Ovary (tissue), 9 donors: Measurements from ENCODE around the gene MCAT. TPM values are rescaled to one million over a fixed set of nuclear protein-coding genes. Genes with fewer than 3 reads are reported as not detected.

Experiments
- DNase-seq, 5 donors: peaks; one replicate each; pipeline ENCODE4 v3.0.0-alpha.2; 2019 to 2020
- H3K27ac ChIP-seq, 2 donors: fragments of 200-600 bp; one replicate each; pipeline versions ENCODE4 v1.5.1 to v1.8.0; 2019 to 2022
- H3K27me3 ChIP-seq: fragments of 200-600 bp; one replicate; pipeline ENCODE4 v1.8.0; 2022
- H3K36me3 ChIP-seq: fragments of 200-600 bp; sonication (generic); one replicate; pipeline ENCODE4 v1.5.1; 2019
- H3K4me1 ChIP-seq: one replicate; pipeline ENCODE4 v1.8.1; 2013; ENCODE audit warnings: mild to moderate bottlenecking, moderate library complexity; ENCODE audit not compliant: insufficient read depth
- H3K4me3 ChIP-seq: fragments of 200-600 bp; sonication (generic); one replicate; pipeline ENCODE4 v1.5.1; 2017
- H3K9me3 ChIP-seq, 2 donors: fragments of 200-600 bp in 1 of 2; sonication (generic) in 1 of 2; one replicate each; pipeline versions ENCODE4 v1.5.1 to v1.8.1; 2013 to 2019; ENCODE audit warnings: mild to moderate bottlenecking in 1 of 2, moderate library complexity in 1 of 2
- EP300 ChIP-seq: sonication (generic); formaldehyde crosslinking; IDR thresholded peaks from one replicate; pipeline ENCODE4 v1.6.1; 2017; ENCODE audit warnings: antibody characterized with exemption
- POLR2A ChIP-seq: fragments of 450-650 bp; IDR thresholded peaks from one replicate; pipeline ENCODE4 v1.6.1; 2017; ENCODE audit warnings: antibody characterized with exemption, mild to moderate bottlenecking, moderate library complexity
- WGBS, 3 donors: extraction: QIAGEN DNeasy Blood & Tissue Kit in 1 of 3; methylation state at CpG; one replicate each; pipeline versions ENCODE4 v1.1.5 to v1.1.7; 2013 to 2017; 5-methylcytosine and 5-hydroxymethylcytosine counted together
- intact Hi-C, 4 donors: fragments of 100-400 bp; cut with DNase I; formaldehyde crosslinking; loops; one replicate each; pipeline versions ENCODE4 v1.11.0 to v1.15.1; 2022 to 2023
- polyA plus RNA-seq, 2 donors: library from polyadenylated mRNA; stranded (reverse); fragments of 200-250 nt in 1 of 2; fragments of 350-450 nt in 1 of 2; fragmentation: Illumina TruSeq in 1 of 2; extraction: RNeasy Lipid Tissue Mini Kit (QIAGEN cat#74804) in 1 of 2; gene quantifications; one replicate each; pipeline ENCODE4 v1.2.3, GENCODE V29; 2013 to 2014
- total RNA-seq, 7 donors: library from RNA; depleted of rRNA in 2 of 7; stranded (reverse); fragments of >200 nt in 2 of 7; fragmentation: NEBNext Ultra II Directional in 3 of 7; extraction: Animal tissue kit (Norgen Biotek cat#: 25700) in 3 of 7; gene quantifications; one replicate each; pipeline versions ENCODE4 v1.1.0 to v1.2.4, GENCODE V29; 2016 to 2023
- TF ChIP-seq, protein P1 (sequence below), 3 donors: fragments of 450-650 bp in 2 of 3; fragments of 200-600 bp in 1 of 3; IDR thresholded peaks; one replicate each; pipeline versions ENCODE4 v1.5.1 to v1.8.0; 2016 to 2022; ENCODE audit warnings: antibody characterized with exemption in 3 of 3, mild to moderate bottlenecking in 1 of 3
- donor health status: DM: no; HTN: no; CAD: no; lungs with moderate emphysema.
- donor health status: DM: no; HTN: no; CAD: no.
- donor health status: Bipolar disorder and iron deficiency.
- donor health status: DM: yes; HTN: yes; CAD: no.
- donor health status: DM: no; HTN: no; CAD: no.
- donor health status: DM: yes; HTN: yes; CAD: no.

MCAT gene
- total and polyA plus RNA-seq, 9 donors: 7.5 to 34.0 (median 15.9) TPM

DNA sequence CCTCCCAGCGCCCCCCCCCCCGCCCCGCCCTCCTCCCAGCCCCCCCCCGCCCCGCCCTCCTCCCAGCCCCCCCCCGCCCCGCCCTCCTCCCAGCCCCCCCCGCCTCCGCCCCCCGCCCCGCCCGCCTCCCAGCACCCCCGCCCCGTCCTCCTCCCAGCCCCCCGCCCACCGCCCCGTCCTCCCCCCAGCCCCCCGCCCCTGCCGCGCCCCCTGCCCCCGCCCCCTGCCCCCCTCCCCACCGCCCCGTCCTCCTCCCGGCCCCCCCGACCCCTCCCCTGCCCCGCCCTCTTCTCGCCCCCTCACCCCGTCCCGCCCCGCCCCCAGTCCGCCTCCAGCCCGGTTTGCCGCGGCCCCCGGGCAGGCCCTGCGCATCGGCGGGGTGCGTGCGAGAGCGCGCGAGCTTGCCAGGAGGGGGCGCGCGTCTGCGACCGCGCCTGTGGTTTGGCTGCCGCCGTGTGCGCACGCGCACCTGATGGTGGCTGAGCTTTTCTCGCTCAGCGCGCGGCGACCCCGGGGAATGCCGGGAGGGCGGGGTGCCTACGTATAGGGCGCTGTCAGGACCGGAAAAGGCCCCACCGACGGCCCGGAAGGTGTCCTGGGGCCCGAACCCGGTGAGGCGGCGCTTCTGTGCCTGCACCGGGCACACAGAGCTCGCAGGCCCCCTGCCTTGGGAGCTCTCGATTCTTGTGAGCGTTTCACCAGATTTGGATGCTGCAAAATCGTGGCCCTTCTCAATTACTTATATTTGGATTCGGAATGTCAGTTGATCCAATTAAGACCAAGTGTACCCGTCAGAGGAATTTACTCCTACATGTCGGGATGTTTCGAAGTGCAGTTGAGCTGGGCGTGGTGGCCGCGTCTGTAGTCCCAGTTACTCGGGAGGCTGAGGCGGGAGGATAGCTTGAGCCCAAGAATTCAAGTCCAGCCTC, 44.2 kb upstream of the MCAT start:
- H3K27me3 ChIP-seq: no peaks in the 10 kb centered on the region

DNA sequence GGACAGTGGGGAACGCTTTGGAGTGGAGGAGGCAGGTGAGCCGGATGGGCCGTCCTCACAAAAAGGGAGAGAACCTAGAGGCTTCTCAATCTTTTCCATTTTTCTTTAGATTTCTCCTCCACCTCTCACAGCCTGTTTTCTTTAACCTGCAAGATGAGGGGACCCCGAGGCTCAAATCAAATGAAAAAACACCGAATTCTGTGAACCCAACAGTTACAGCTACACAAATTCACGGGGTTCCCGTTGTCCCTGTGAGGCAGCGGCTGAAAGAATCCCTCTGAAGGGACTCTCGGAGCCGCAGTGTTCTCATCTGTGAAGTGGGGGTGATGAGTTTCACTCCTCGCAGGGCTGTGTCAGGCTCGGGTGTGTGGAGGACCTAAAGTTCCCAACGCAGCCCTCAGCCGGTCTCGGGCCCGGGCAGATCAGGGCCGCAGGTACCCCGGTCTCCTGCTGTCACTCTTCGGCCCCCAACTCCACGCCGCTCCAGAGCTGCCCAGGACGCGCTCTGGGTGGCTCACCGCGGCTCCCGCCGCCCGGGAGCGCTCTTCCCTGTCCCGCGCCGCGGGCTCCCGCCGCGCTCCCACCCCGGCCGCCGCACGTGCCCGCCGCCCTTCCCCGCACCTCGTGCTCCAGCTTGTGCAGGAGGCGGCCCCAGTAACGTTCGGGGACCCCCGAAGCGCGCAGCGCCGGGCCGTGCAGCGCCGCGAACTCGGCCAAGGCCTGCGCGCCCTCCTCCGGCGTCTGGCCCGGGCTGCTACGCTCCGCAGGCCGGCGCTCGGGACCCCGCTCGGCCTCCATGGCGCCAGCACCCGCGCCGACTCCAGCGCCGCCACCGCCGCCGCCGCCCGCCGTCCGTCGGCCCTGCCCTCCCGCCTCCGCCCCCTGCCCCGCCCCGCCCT, 43.3 kb upstream of the MCAT start, which contains the start of gene TTLL12:
Gene TTLL12, minus strand, starts transcription at position 863 of the 899 bp plus-strand sequence. Its CDS starts 65 bp downstream, at position 798.
- peak; percentile 52 to 78 (median 74) for DNase-seq
- TF ChIP-seq POLR2A: no peak
- TF ChIP-seq, protein P1, sequence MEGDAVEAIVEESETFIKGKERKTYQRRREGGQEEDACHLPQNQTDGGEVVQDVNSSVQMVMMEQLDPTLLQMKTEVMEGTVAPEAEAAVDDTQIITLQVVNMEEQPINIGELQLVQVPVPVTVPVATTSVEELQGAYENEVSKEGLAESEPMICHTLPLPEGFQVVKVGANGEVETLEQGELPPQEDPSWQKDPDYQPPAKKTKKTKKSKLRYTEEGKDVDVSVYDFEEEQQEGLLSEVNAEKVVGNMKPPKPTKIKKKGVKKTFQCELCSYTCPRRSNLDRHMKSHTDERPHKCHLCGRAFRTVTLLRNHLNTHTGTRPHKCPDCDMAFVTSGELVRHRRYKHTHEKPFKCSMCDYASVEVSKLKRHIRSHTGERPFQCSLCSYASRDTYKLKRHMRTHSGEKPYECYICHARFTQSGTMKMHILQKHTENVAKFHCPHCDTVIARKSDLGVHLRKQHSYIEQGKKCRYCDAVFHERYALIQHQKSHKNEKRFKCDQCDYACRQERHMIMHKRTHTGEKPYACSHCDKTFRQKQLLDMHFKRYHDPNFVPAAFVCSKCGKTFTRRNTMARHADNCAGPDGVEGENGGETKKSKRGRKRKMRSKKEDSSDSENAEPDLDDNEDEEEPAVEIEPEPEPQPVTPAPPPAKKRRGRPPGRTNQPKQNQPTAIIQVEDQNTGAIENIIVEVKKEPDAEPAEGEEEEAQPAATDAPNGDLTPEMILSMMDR (IDR thresholded peaks at IDR 0.05): no peak
- no peak for TF ChIP-seq EP300
- H3K4me3 ChIP-seq: peak within 1 kb of the TSS; percentile 58
- H3K4me1 ChIP-seq: peaks cover 20% of the 10 kb centered on the region
- H3K36me3 ChIP-seq: no peaks in the 10 kb centered on the region
- intact Hi-C loops: no loop called here
- 1% methylated on average over 44 to 83 of the region's 87 CpGs for WGBS, 3 donors
- H3K27me3 ChIP-seq: no peaks in the 10 kb centered on the region
- H3K27ac ChIP-seq: peak within 1 kb of the TSS; percentile 82 to 83
- H3K9me3 ChIP-seq: no peaks in the 10 kb centered on the region

More for the DNA sequence above, 44.2 kb upstream of the MCAT start:
- no peaks in the 10 kb centered on the region for H3K9me3 ChIP-seq
- H3K36me3 ChIP-seq: no peaks in the 10 kb centered on the region
- H3K27ac ChIP-seq: peak overlapping the region in 1 of 2 donors; percentile 82
- DNase-seq: peak; percentile 95 to 98 (median 97)
- intact Hi-C loops: no loop called here
- WGBS, 3 donors: 4 to 6% (median 6%) methylated on average over 22 to 63 of the region's 86 CpGs
- H3K4me3 ChIP-seq: peak overlapping the region; percentile 58
- TF ChIP-seq, protein P1 (IDR thresholded peaks at IDR 0.05): peak; percentile 71 to 90 (median 71)
- TF ChIP-seq EP300 (peak; percentile 62), POLR2A (peak; percentile 54)
- peaks cover 20% of the 10 kb centered on the region for H3K4me1 ChIP-seq

DNA sequence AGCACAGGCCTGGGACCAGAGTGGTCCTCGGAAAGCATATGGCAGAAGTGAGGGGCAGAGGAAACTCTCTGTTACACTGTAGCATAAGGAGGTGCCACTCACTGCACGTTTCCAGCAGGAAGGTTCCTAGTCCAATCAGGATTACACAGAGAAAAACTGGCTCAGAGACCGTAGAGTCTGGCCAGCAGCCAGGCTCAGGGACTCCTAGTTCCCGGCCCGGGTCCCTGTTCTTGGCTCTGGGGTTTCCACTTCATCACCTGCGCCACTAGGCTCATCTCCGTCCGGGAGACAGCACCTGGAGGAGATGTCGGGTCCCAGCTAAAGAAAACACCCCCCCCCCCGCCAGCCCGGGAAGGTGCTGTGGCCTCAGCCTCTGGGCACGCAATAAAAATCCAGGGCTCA, 42.7 kb upstream of the MCAT start:
- intact Hi-C loops: no loop called here
- no peaks in the 10 kb centered on the region for H3K9me3 ChIP-seq
- H3K27ac ChIP-seq: no peak overlapping the region
- peak; percentile 65 to 83 (median 74) for DNase-seq
- 4 to 12% (median 7%) methylated on average over 12 of the region's 12 CpGs for WGBS, 3 donors
- TF ChIP-seq POLR2A (no peak), EP300 (no peak)
- TF ChIP-seq, protein P1 (IDR thresholded peaks at IDR 0.05): no peak
- H3K4me1 ChIP-seq: peaks cover 20% of the 10 kb centered on the region
- no peaks in the 10 kb centered on the region for H3K36me3 ChIP-seq
- no peaks in the 10 kb centered on the region for H3K27me3 ChIP-seq
- H3K4me3 ChIP-seq: peak overlapping the region; percentile 50
